Measurements from ENCODE around the gene PTPRD. TPM values are rescaled to one million over a fixed set of nuclear protein-coding genes. Genes with fewer than 3 reads are reported as not detected.

The PTPRD gene
- total and polyA plus RNA-seq, 2 experiments from 2014 or later, result 11.5 to 58.0 TPM

DNA sequence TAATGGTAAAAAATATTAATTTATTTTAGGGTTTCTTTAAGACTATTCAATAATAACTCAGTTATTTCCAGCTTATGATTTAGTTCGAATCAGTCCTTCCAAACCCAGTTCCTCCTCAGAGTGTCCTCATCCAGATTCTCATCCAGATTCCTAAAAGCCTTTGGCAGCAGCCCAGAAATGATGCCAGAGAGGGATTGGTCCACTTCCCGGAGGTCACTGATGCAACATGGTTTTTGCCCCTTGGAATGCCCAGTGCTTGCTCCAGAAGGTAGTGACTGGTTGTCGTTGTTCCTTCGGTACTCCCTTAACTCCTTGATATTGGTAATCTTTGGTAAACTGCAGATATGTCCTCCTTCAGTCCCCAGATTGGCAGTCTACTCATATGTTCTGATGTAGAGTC lies 2320.1 kb downstream of the PTPRD start:
- no peak for DNase-seq (ENCODE audit: low spot score)

More for the DNA sequence above, 2320.1 kb downstream of the PTPRD start:
- Histone ChIP-seq H3K27ac (ENCODE audit: low read depth) (no peak overlapping the region), H3K4me1 (ENCODE audit: insufficient read depth) (no peaks in the 10 kb centered on the region), H3K4me2 (no peak overlapping the region), H3K79me2 (replicated peaks; ENCODE audit: insufficient read depth) (no peaks in the 10 kb centered on the region), H3F3A (replicated peaks; ENCODE audit: low read depth) (no peaks in the 10 kb centered on the region), H2AFZ (no peak overlapping the region), H3K9me2 (ENCODE audit: insufficient read depth) (peaks cover 12% of the 10 kb centered on the region; the same call in 1 of the 2 replicates), H3K27me3 (ENCODE audit: insufficient read depth) (no peaks in the 10 kb centered on the region), H4K20me1 (replicated peaks; ENCODE audit: insufficient read depth) (no peaks in the 10 kb centered on the region), H3K4me3 (no peak overlapping the region), H3K36me3 (ENCODE audit: insufficient read depth) (no peaks in the 10 kb centered on the region)
- H3K4me1 Mint-ChIP-seq, result no peaks in the 10 kb centered on the region
- no peaks in the 10 kb centered on the region for H3K9me3 Mint-ChIP-seq
- no peak overlapping the region for H3K27ac Mint-ChIP-seq
- H3K27me3 Mint-ChIP-seq (ENCODE audit: insufficient read depth, low read depth, poor library complexity), result no peaks in the 10 kb centered on the region
- no peaks in the 10 kb centered on the region for H3K36me3 Mint-ChIP-seq (ENCODE audit: low read depth)
- no peak for ATAC-seq
- no peak overlapping the region for H3K4me3 Mint-ChIP-seq
- TF ChIP-seq JUNB (IDR thresholded peaks at IDR 0.05; ENCODE audit: unreplicated experiment), result no peak
- TF ChIP-seq EZH2phosphoT487 (IDR thresholded peaks at IDR 0.05; ENCODE audit: unreplicated experiment), result no peak
- TF ChIP-seq, protein P1, sequence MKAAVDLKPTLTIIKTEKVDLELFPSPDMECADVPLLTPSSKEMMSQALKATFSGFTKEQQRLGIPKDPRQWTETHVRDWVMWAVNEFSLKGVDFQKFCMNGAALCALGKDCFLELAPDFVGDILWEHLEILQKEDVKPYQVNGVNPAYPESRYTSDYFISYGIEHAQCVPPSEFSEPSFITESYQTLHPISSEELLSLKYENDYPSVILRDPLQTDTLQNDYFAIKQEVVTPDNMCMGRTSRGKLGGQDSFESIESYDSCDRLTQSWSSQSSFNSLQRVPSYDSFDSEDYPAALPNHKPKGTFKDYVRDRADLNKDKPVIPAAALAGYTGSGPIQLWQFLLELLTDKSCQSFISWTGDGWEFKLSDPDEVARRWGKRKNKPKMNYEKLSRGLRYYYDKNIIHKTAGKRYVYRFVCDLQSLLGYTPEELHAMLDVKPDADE (IDR thresholded peaks at IDR 0.05), result no peak
- TF ChIP-seq CREB1 (CRISPR knock-in tag; IDR thresholded peaks at IDR 0.05; ENCODE audit: low read depth), result no peak
- TF ChIP-seq, protein P2, sequence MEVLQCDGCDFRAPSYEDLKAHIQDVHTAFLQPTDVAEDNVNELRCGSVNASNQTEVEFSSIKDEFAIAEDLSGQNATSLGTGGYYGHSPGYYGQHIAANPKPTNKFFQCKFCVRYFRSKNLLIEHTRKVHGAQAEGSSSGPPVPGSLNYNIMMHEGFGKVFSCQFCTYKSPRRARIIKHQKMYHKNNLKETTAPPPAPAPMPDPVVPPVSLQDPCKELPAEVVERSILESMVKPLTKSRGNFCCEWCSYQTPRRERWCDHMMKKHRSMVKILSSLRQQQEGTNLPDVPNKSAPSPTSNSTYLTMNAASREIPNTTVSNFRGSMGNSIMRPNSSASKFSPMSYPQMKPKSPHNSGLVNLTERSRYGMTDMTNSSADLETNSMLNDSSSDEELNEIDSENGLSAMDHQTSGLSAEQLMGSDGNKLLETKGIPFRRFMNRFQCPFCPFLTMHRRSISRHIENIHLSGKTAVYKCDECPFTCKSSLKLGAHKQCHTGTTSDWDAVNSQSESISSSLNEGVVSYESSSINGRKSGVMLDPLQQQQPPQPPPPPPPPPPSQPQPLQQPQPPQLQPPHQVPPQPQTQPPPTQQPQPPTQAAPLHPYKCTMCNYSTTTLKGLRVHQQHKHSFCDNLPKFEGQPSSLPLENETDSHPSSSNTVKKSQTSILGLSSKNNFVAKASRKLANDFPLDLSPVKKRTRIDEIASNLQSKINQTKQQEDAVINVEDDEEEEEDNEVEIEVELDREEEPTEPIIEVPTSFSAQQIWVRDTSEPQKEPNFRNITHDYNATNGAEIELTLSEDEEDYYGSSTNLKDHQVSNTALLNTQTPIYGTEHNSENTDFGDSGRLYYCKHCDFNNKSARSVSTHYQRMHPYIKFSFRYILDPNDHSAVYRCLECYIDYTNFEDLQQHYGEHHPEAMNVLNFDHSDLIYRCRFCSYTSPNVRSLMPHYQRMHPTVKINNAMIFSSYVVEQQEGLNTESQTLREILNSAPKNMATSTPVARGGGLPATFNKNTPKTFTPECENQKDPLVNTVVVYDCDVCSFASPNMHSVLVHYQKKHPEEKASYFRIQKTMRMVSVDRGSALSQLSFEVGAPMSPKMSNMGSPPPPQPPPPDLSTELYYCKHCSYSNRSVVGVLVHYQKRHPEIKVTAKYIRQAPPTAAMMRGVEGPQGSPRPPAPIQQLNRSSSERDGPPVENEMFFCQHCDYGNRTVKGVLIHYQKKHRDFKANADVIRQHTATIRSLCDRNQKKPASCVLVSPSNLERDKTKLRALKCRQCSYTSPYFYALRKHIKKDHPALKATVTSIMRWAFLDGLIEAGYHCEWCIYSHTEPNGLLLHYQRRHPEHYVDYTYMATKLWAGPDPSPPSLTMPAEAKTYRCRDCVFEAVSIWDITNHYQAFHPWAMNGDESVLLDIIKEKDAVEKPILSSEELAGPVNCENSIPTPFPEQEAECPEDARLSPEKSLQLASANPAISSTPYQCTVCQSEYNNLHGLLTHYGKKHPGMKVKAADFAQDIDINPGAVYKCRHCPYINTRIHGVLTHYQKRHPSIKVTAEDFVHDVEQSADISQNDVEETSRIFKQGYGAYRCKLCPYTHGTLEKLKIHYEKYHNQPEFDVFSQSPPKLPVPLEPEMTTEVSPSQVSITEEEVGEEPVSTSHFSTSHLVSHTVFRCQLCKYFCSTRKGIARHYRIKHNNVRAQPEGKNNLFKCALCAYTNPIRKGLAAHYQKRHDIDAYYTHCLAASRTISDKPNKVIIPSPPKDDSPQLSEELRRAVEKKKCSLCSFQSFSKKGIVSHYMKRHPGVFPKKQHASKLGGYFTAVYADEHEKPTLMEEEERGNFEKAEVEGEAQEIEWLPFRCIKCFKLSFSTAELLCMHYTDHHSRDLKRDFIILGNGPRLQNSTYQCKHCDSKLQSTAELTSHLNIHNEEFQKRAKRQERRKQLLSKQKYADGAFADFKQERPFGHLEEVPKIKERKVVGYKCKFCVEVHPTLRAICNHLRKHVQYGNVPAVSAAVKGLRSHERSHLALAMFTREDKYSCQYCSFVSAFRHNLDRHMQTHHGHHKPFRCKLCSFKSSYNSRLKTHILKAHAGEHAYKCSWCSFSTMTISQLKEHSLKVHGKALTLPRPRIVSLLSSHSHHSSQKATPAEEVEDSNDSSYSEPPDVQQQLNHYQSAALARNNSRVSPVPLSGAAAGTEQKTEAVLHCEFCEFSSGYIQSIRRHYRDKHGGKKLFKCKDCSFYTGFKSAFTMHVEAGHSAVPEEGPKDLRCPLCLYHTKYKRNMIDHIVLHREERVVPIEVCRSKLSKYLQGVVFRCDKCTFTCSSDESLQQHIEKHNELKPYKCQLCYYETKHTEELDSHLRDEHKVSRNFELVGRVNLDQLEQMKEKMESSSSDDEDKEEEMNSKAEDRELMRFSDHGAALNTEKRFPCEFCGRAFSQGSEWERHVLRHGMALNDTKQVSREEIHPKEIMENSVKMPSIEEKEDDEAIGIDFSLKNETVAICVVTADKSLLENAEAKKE (CRISPR knock-in tag; IDR thresholded peaks at IDR 0.05), result no peak
- no peak for TF ChIP-seq STAT1 (IDR thresholded peaks at IDR 0.05; ENCODE audit: unreplicated experiment)
- TF ChIP-seq, protein P3, sequence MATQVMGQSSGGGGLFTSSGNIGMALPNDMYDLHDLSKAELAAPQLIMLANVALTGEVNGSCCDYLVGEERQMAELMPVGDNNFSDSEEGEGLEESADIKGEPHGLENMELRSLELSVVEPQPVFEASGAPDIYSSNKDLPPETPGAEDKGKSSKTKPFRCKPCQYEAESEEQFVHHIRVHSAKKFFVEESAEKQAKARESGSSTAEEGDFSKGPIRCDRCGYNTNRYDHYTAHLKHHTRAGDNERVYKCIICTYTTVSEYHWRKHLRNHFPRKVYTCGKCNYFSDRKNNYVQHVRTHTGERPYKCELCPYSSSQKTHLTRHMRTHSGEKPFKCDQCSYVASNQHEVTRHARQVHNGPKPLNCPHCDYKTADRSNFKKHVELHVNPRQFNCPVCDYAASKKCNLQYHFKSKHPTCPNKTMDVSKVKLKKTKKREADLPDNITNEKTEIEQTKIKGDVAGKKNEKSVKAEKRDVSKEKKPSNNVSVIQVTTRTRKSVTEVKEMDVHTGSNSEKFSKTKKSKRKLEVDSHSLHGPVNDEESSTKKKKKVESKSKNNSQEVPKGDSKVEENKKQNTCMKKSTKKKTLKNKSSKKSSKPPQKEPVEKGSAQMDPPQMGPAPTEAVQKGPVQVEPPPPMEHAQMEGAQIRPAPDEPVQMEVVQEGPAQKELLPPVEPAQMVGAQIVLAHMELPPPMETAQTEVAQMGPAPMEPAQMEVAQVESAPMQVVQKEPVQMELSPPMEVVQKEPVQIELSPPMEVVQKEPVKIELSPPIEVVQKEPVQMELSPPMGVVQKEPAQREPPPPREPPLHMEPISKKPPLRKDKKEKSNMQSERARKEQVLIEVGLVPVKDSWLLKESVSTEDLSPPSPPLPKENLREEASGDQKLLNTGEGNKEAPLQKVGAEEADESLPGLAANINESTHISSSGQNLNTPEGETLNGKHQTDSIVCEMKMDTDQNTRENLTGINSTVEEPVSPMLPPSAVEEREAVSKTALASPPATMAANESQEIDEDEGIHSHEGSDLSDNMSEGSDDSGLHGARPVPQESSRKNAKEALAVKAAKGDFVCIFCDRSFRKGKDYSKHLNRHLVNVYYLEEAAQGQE (IDR thresholded peaks at IDR 0.05; ENCODE audit: unreplicated experiment), result no peak
- no peak for TF ChIP-seq NANOG (IDR thresholded peaks at IDR 0.05; ENCODE audit: borderline replicate concordance)
- no peak for TF ChIP-seq POLR2AphosphoS5 (IDR thresholded peaks at IDR 0.05; ENCODE audit: low read depth)
